Thoracic aorta (tissue), 2 donors: Measurements from ENCODE around the gene POLR3E. TPM values are rescaled to one million over a fixed set of nuclear protein-coding genes. Genes with fewer than 3 reads are reported as not detected.

ENCODE experiments used
- ATAC-seq: fragments of 150-250 bp; one replicate; pipeline ENCODE4 v1.8.0; 2017; ENCODE audit warnings: low read depth; ENCODE audit not compliant: insufficient number of reproducible peaks, low FRiP score
- DNase-seq: peaks from one replicate; pipeline ENCODE4 v3.0.0-alpha.2; 2020; ENCODE audit warnings: low spot score
- H3K27ac ChIP-seq, 2 donors: fragments of 200-600 bp; sonication (generic); 1 replicate in 1 of 2; 2 replicates in 1 of 2; pipeline ENCODE4 v1.5.1; 2016; ENCODE audit warnings: mild to moderate bottlenecking in 2 of 2, moderate library complexity in 2 of 2
- H3K27me3 ChIP-seq: fragments of 200-600 bp; sonication (generic); replicated peaks from 2 replicates; pipeline ENCODE4 v1.6.0; 2016; ENCODE audit warnings: mild to moderate bottlenecking; ENCODE audit not compliant: insufficient read depth
- H3K36me3 ChIP-seq: fragments of 200-600 bp; sonication (generic); one replicate; pipeline ENCODE4 v1.5.1; 2016
- H3K4me1 ChIP-seq, 2 donors: fragments of 200-600 bp; sonication (generic); 1 replicate in 1 of 2; 2 replicates in 1 of 2; pipeline versions ENCODE4 v1.5.1 to v1.6.0; 2016; ENCODE audit warnings: low read depth in 2 of 2, mild to moderate bottlenecking in 1 of 2; ENCODE audit not compliant: control insufficient read depth in 1 of 2
- H3K4me3 ChIP-seq: fragments of 200-600 bp; sonication (generic); 2 replicates; pipeline ENCODE4 v1.5.1; 2016; ENCODE audit warnings: mild to moderate bottlenecking
- H3K9me3 ChIP-seq: fragments of 200-600 bp; sonication (generic); 2 replicates; pipeline ENCODE4 v1.5.1; 2016
- total RNA-seq, 2 donors: library from RNA; depleted of rRNA; stranded (reverse); fragments of >200 nt; gene quantifications; one replicate each; pipeline versions ENCODE4 v1.1.0 to v1.2.3, GENCODE V29; 2016
- TF ChIP-seq, protein P1 (sequence below): fragments of 200-600 bp; sonication (generic); IDR thresholded peaks from one replicate; pipeline ENCODE4 v1.5.1; 2019; ENCODE audit warnings: antibody characterized with exemption

The POLR3E gene
- total RNA-seq, 2 donors from 2014 or later: 62.9 to 112 TPM

DNA sequence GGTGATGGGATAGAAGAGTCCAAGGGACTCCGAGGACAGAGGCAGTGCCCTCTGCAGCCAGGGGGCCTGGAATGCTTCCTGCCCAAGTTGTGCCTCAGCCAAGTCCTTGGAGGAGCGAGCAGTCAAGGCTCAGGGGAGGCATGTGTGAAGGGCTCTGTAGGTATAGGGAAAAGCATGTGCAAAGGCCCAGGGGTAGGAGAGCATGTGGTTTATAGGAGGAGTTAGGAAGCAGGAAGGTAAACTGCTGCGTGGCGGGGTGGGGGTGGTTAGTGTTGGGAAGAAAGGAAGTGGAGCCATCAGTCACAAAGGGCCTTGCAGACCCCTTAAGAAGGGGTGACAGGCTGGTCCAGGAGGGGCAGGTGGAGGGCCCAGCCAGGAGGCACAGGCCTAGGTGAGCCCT, 7.2 kb downstream of the POLR3E start:
- Histone ChIP-seq H3K9me3 (no peaks in the 10 kb centered on the region), H3K4me3 (no peak overlapping the region), H3K36me3 (peaks cover 35% of the 10 kb centered on the region)

DNA sequence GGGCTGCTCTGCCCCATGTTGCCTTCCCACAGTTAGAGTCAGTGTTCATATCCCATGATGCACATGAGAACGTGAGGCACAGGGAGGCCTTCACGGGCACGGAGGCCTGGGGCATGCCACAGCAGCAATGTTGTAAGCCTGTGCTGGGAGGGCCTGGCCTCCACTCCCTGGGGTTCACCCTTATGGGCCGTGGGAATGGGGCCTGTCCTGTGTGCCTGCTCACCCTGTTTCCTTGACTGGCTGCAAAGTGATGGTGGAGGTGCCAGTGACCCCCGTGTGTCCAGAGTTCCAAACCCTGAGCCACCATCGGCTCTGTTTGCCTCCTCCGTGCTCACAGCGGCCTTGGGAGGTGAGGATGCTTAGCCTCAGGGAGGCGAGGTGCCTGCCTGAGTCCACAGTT, 9.6 kb downstream of the POLR3E start:
- H3K27me3 ChIP-seq: no peaks in the 10 kb centered on the region
- DNase-seq (no peak), ATAC-seq (no peak)
- H3K27ac ChIP-seq: no peak overlapping the region
- TF ChIP-seq, protein P1, sequence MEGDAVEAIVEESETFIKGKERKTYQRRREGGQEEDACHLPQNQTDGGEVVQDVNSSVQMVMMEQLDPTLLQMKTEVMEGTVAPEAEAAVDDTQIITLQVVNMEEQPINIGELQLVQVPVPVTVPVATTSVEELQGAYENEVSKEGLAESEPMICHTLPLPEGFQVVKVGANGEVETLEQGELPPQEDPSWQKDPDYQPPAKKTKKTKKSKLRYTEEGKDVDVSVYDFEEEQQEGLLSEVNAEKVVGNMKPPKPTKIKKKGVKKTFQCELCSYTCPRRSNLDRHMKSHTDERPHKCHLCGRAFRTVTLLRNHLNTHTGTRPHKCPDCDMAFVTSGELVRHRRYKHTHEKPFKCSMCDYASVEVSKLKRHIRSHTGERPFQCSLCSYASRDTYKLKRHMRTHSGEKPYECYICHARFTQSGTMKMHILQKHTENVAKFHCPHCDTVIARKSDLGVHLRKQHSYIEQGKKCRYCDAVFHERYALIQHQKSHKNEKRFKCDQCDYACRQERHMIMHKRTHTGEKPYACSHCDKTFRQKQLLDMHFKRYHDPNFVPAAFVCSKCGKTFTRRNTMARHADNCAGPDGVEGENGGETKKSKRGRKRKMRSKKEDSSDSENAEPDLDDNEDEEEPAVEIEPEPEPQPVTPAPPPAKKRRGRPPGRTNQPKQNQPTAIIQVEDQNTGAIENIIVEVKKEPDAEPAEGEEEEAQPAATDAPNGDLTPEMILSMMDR: no peak
- H3K9me3 ChIP-seq: no peaks in the 10 kb centered on the region
- no peak overlapping the region for H3K4me3 ChIP-seq
- peaks cover 51% of the 10 kb centered on the region for H3K36me3 ChIP-seq
- H3K4me1 ChIP-seq: no peaks in the 10 kb centered on the region

More for the DNA sequence above, 7.2 kb downstream of the POLR3E start:
- H3K27ac ChIP-seq: no peak overlapping the region
- ATAC-seq (no peak), DNase-seq (no peak)
- peaks cover 0 to 13% of the 10 kb centered on the region in 2 donors for H3K4me1 ChIP-seq
- H3K27me3 ChIP-seq: no peaks in the 10 kb centered on the region
- TF ChIP-seq, protein P1: no peak

DNA sequence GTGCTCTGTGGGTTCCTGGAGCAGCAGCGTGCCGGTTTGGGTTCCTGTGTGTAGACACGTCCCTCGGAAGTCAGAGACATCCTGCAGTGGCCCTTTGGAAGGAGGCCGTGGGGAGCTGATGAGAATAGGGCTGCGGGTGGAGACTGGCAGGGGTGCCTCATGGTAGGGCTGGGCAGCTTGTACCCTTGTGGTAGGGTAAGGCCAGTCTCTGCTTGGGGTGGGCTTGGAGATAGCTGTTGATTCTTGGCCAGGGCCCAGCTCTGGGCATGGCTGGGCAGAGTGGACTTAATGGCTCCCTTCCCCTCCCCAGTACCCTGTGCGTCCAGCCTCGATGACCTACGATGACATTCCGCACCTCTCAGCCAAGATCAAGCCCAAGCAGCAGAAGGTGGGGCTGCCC, 10.6 kb downstream of the POLR3E start:
- H3K36me3 ChIP-seq: peaks cover 56% of the 10 kb centered on the region
- TF ChIP-seq, protein P1: no peak
- no peaks in the 10 kb centered on the region for H3K4me1 ChIP-seq
- ATAC-seq: no peak
- no peak overlapping the region for H3K27ac ChIP-seq
- DNase-seq: no peak
- no peaks in the 10 kb centered on the region for H3K27me3 ChIP-seq
- H3K9me3 ChIP-seq: no peaks in the 10 kb centered on the region
- no peak overlapping the region for H3K4me3 ChIP-seq

DNA sequence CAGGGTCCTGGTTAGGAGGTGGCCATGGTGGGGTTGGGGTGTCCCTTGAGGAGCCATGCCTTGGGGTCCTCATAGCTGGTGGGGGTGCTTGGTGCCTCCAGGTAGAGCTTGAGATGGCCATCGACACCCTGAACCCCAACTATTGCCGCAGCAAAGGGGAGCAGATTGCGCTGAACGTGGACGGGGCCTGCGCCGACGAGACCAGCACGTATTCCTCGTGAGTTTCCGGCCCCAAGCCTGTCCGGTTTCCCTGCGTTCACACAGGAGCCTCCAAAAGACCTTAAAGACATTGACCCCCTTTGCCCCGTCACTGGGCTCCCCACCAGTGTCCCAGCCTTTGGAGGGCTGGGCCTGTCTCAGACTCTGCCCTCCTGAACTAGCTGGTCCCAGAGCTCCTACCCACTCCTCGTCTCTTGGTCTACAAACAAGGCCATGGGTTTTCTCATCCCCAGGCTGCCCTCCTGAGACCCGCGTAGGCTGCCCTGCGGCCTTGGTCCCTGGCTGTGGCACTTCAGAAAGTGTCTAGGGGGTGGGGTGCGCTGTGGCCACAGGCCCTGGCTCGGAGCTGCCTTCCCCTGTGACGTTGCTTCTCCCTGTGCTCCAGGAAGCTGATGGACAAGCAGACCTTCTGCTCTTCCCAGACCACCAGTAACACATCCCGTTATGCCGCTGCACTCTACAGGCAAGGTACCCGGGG, 11.8 kb downstream of the POLR3E start:
- no peak for DNase-seq
- Histone ChIP-seq H3K4me1 (no peaks in the 10 kb centered on the region), H3K4me3 (no peak overlapping the region), H3K27ac (no peak overlapping the region), H3K9me3 (no peaks in the 10 kb centered on the region), H3K36me3 (peaks cover 66% of the 10 kb centered on the region), H3K27me3 (no peaks in the 10 kb centered on the region)
- ATAC-seq: no peak
- TF ChIP-seq, protein P1: no peak

DNA sequence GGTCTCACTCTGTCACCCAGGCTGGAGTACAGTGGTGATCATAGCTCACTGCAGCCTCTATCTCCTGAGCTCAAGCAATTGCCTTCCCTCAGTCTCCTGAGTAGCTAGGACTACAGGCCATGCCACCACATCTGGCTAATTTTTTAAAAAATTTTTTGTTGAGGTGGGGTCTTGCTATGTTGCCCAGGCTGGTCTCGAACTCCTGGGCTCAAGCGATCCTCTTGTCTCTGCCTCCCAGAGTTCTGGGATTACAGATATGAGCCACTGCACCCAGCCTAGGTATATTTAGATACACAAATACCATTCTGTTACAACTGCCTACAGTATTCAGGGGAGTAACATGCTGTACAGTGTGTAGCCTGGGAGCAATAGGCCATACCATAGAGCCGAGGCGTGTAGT, 14.3 kb downstream of the POLR3E start:
- H3K27me3 ChIP-seq: no peaks in the 10 kb centered on the region
- no peak for ATAC-seq
- no peaks in the 10 kb centered on the region for H3K4me1 ChIP-seq
- H3K4me3 ChIP-seq: no peak overlapping the region
- DNase-seq: no peak
- peaks cover 78% of the 10 kb centered on the region for H3K36me3 ChIP-seq
- H3K27ac ChIP-seq: no peak overlapping the region
- no peaks in the 10 kb centered on the region for H3K9me3 ChIP-seq
- TF ChIP-seq, protein P1: no peak
